NCI-H2107 treated with DMSO at 0.1 percent for 48 hours (cell line): Measurements from ENCODE around the gene CDC42BPB.

ENCODE experiments used
- DNase-seq: peaks from one replicate; lab custom pipeline; 2025; ENCODE audit not compliant: unreplicated experiment; lab: John Stamatoyannopoulos, UW

CDC42BPB gene

GRCh38 chr14:103057372-103058163 is at the start of gene CDC42BPB:
CDC42BPB (minus strand) TSS chr14:103057549; CDS start chr14:103057173, 376 bp downstream.
- DNase-seq, result peak; percentile 82

DNA sequence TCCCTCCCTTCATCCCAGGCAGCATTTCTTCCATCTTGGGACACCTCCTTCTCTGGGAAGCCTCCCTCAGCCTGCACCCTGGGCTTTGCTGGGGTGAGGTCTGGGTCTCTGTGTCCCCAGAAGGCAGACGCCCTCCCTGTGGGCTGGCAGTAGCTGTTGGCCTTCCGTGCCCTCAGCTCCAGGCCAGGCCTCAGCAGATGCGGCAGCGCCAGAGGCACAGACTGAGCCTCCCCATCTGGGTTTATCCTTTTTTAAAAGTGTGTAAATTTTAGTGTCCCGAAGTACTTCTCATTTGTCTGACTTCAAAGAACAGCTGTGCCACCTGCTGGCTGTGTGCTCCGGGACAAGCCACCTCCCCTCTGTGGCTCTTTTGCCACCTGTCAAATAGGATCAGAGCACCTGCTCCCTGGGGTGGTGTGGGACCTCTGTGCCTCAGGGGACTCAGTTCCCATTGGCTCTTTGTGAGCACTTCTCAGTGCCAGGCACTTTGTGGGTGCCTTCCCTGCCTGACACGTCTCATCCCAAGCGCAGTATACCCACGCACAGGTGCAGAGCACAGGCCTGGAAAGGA is 48.3 kb upstream of the CDC42BPB start:
- DNase-seq, result peak; percentile 97

GRCh38 chr14:103104654-103105452 is 47.5 kb upstream of the CDC42BPB start:
- peak; percentile 83 for DNase-seq

GRCh38 chr14:103104389-103104653 is 47.0 kb upstream of the CDC42BPB start:
- no peak for DNase-seq

DNA sequence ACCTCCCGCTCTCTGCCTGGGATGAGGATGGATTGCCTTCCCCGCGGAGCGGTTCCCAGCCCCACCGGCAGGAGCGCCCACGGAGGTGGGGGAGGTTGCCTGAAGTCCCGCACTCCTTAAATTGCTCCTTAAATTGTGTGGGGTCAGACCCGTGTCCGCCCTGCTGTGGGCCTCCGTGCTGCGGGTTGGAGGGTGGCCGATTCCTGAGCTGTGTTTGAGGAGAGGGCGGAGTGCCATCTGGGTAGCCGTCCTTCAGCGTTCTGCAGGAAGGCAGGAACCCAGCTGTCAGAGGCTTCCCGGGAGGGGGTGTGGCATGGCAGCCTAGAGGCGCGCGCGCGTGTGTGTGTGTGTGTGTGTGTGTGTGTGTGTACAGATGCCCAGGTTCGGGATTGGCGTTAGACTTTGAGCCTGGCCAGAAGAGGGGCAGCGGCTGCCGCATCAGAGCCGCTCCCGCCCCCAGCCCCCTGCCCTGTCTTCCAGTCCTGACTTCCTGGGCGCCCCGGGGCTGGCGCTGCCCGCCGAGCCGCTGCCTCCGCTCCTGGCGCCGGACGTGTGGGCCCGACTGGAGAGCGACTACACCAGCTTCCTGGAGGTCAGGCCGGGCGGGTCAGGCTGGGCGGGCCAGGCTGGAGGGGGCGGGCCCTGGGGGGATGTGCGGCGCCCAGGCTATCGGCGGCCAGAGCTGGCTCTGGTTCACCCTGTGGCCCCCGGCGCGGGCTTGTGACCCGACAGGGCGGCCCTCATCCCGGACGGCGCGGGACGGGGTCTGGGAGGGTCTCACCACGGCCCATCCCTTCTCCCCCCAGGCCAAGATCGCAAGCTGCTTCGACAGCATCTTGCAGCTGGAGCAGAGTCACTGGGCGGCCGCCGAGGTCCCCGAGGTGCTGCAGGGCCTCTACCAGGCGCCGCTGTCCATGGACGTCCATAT is 46.4 kb upstream of the CDC42BPB start:
- peak; percentile 81 for DNase-seq

GRCh38 chr14:103102689-103103260 is 45.4 kb upstream of the CDC42BPB start:
- no peak for DNase-seq

- no peak for DNase-seq
These were observed 44.8 kb upstream of the CDC42BPB start for GRCh38 chr14:103101963-103102688.

DNA sequence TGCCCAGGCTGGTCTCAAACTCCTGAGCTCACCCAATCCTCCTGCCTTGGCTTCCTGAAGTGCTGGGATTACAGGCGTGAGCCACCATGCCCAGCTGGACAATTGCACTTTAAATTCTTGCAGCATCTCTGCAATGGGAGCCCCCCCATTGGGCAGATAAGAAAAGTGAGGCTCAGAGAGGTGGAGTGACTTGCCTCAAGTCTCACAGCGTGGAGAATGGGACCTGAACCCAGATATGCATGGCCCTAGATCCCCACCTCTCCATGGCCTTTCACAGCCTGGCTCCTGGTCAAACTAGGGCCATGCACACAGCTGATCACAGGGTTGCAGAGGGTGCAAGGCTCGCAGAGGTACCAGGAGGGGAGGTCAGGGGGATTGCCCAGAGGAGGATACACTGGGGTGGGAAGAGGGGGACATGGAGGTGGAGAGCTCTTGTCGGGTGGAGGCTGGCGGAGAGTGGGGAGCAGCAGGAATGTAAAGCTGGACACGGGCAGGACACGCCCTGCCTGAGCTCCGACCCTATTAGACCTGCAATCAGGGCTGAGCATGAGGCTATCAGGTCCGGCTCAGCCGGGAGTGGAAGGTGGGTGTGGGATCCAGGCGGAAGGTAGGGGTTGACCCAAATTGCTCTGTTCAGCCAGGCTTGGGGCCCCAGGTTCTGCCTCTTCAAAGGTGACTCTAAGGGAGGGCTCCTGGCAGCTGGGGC is 44.1 kb upstream of the CDC42BPB start:
- DNase-seq, result no peak

DNA sequence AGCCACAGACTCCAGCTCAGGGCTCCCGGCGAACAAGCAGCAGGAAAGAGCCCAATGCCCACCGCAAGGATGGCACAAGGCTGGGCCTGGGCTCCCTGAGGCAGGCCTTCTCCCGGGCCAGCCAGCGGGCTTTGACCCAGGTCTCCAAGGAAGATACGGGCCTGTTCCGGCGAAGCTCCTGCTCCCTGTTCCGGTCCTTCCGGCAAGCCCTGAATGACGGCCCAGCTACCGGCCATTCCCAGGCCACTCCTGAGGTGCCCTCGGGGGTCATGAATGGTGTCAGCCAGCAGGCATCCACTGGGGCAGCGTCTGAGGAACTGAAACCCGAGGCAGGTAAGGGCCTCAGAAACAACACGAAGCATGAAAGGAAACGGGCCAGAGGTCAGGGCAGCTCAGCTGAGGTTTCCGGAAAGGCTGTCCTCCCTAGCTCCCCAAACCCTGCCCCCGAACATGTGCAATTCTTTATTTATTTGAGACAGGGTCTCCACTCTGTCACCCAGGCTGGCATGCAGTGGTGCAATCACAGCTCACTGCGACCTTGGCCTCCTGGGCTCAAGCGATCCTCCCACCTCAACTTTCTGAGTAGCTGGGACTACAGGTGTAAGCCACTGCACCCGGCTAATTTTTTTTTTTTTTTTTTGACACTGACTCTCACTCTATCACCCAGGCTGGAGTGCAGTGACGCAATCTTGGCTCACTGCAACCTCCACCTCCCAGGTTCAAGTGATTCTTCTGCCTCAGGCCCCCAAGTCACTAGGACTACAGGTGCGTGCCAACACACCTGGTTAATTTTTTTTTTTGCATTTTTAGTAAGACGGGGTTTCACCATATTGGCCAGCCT is 43.2 kb upstream of the CDC42BPB start:
- no peak for DNase-seq

DNA sequence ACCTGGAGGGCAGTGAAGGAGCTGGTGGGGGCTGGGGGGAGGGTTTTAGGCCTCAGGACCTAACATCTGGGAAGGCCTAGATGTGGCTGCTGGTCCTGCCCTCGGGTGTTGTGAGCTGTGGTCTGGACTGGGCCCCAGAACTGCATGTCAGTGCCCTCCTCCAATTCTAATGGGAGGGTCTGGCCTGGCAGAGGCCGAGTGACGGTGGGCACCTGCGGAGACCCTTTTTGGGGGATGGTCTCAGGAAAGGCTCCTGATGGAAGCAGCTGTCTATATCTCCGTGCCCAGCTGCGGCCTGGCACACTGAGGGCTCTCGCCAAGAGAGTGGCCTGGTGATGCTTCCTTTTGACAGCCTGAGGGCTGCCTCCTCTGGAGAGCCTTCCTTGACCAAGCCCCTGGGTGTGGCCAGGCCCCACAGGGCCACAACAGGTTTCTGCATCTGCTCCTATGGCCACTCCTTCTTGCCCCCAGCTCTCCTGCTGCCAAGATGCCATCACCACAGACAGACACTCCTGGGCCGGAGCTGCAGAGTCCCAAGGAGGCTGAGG is 42.5 kb upstream of the CDC42BPB start:
- no peak for DNase-seq

DNA sequence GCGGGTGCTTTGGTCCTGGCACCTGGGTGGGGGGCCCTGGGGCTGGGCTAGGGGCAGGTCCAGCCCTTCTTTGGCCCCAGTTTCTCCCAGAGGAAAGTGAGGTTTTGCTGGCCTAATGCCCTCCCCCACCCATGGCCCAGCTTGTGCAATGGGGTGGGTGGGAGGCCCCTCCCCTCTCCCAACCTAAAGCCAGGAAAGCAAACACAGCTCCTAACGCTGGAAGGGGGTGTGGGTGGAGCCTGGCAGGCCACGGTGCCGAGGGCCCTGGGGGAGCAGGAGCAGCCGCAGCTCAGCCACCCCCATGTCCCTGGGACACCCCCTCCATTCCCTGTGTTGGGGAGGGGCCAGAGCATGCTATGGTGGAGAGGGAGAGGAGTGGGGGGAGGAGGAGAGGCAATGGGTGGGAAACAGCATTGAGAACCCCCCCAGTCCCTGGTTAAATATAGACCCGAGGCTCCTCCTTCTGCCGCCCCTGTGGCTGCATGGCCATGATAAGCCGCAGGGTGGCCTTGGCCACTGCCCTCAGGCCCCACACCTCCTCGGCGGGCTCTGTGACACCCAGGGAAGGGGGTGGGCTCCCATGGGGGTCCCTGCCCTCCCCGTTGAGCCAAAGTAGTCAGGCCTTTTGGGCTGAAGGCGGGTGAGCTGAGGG is 41.9 kb upstream of the CDC42BPB start:
- no peak for DNase-seq

GRCh38 chr14:103097994-103098957 is 40.9 kb upstream of the CDC42BPB start:
- no peak for DNase-seq

DNA sequence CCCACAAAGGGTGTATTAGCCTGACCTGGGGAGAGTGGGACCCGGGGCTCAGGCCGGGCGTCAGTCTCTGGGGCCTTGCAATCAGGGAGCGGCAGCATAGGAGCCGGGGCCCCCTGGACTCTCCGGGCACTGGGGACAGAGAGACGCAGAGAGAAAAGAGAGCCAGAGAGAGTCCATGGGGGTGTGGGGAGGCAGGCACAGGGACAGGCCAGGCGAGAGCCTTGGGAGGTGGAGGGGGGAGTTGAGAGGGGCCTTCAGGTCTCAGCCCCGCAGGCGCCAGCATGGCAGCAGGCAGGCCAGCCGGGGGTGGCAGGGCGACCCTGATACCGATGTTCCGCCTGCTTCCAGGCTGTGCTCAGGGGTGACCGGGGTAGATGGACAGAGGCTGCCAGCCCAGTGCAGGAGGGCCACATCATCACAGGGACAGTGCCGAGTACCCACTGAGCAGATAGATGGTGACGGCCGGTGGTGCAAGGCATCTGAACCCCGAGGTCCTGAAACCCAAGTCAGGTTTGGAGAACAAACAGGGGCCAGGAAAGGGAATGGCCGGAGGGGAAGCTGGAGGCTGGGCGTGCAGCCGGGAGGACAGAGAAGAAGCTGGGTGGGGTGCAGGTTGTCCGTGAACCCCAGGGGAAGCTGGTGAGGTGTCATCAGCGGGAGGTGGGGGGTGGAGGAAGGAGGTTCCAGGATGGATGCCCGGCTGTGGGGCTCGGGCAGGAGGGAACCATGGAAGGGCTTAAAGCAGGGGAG is 40.1 kb upstream of the CDC42BPB start:
- no peak for DNase-seq

GRCh38 chr14:103096387-103096786 is 39.0 kb upstream of the CDC42BPB start:
- no peak for DNase-seq

GRCh38 chr14:103095210-103095778 is 37.9 kb upstream of the CDC42BPB start:
- no peak for DNase-seq
